Glutamatergic neuron (in vitro differentiated cells): Measurements from ENCODE around the gene TMEM100. TPM values are rescaled to one million over a fixed set of nuclear protein-coding genes. Genes with fewer than 3 reads are reported as not detected.

Experiments
- DNase-seq: peaks from one replicate; pipeline ENCODE4 v3.0.0; 2022
- H3K27ac Mint-ChIP-seq: one replicate; pipeline ENCODE4 v1.8.0; 2020; ENCODE audit warnings: mild to moderate bottlenecking, mixed read lengths, inconsistent platforms; ENCODE audit not compliant: unreplicated experiment
- H3K27me3 Mint-ChIP-seq: one replicate; pipeline ENCODE4 v1.8.0; 2020; ENCODE audit warnings: mild to moderate bottlenecking, moderate library complexity, mixed read lengths, inconsistent platforms; ENCODE audit not compliant: unreplicated experiment
- H3K36me3 Mint-ChIP-seq: one replicate; pipeline ENCODE4 v1.8.0; 2020; ENCODE audit warnings: mild to moderate bottlenecking, mixed read lengths, inconsistent platforms; ENCODE audit not compliant: unreplicated experiment
- H3K4me1 Mint-ChIP-seq: one replicate; pipeline ENCODE4 v1.8.0; 2020; ENCODE audit warnings: mild to moderate bottlenecking, low read depth, mixed read lengths, inconsistent platforms; ENCODE audit not compliant: unreplicated experiment
- H3K4me3 Mint-ChIP-seq: one replicate; pipeline ENCODE4 v1.8.0; 2020; ENCODE audit warnings: mild to moderate bottlenecking, mixed read lengths, inconsistent platforms; ENCODE audit not compliant: unreplicated experiment
- H3K9me3 Mint-ChIP-seq: one replicate; pipeline ENCODE4 v1.8.0; 2020; ENCODE audit warnings: mild to moderate bottlenecking, moderate library complexity, mixed read lengths, inconsistent platforms; ENCODE audit not compliant: unreplicated experiment
- total RNA-seq: library from RNA; stranded (reverse); fragmentation: NEBNext Ultra II Directional; extraction: Animal tissue kit (Norgen Biotek cat#: 25700); gene quantifications from one replicate; pipeline ENCODE4 v1.2.1, GENCODE V29; 2021; ENCODE audit not compliant: unreplicated experiment
- TF ChIP-seq, protein P1 (sequence below): fragments of 200-600 bp; sonication (generic); IDR thresholded peaks from one replicate; pipeline ENCODE4 v1.5.0; 2021; ENCODE audit not compliant: partially characterized antibody, unreplicated experiment

The TMEM100 gene
- total RNA-seq, 1 donor from 2014 or later: 1.4 TPM

DNA sequence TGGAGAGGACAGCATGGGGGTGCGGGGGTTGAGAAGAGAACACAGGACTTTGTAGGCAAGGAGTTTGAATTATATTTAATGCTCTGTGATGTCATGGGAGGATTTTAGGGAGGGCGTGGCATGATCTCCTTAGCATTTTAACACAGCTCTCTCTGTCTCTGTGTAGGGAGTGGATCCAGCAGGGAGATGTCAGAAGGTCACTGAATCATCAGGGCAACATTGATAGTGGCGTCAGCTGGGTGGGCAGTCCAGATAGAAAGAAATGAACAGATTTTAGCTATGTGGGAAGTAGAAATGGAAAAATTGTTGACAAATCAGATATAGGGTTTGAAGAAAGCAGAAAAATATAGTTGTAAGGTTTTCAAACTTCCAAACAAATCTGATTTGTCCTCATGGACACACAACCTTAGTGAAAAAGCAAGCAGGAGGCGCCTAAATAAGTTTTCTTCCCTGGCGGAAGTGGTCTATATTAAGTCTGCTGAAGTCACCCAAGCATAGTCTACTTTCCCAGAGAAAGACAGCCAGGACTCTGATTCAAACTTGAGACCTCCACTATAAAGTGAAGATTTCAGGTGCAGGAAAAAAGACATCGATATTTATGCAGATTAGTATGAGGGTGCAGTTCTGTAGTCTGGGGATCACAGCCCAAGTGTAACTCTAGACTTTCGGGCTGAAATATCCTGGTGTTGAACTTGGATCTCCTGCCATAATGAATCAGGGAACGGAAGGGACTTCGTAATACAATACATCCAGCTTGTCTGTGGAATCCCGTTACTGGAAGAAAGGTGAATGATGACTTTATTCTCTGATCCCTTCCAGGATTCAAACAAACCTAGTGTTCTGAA lies 18.1 kb upstream of the TMEM100 start:
- Mint-ChIP-seq H3K36me3 (no peaks in the 10 kb centered on the region), H3K27ac (no peak overlapping the region), H3K9me3 (peaks cover 3% of the 10 kb centered on the region), H3K4me3 (no peak overlapping the region), H3K27me3 (no peaks in the 10 kb centered on the region), H3K4me1 (no peaks in the 10 kb centered on the region)
- no peak for DNase-seq
- TF ChIP-seq, protein P1, sequence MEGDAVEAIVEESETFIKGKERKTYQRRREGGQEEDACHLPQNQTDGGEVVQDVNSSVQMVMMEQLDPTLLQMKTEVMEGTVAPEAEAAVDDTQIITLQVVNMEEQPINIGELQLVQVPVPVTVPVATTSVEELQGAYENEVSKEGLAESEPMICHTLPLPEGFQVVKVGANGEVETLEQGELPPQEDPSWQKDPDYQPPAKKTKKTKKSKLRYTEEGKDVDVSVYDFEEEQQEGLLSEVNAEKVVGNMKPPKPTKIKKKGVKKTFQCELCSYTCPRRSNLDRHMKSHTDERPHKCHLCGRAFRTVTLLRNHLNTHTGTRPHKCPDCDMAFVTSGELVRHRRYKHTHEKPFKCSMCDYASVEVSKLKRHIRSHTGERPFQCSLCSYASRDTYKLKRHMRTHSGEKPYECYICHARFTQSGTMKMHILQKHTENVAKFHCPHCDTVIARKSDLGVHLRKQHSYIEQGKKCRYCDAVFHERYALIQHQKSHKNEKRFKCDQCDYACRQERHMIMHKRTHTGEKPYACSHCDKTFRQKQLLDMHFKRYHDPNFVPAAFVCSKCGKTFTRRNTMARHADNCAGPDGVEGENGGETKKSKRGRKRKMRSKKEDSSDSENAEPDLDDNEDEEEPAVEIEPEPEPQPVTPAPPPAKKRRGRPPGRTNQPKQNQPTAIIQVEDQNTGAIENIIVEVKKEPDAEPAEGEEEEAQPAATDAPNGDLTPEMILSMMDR: no peak

DNA sequence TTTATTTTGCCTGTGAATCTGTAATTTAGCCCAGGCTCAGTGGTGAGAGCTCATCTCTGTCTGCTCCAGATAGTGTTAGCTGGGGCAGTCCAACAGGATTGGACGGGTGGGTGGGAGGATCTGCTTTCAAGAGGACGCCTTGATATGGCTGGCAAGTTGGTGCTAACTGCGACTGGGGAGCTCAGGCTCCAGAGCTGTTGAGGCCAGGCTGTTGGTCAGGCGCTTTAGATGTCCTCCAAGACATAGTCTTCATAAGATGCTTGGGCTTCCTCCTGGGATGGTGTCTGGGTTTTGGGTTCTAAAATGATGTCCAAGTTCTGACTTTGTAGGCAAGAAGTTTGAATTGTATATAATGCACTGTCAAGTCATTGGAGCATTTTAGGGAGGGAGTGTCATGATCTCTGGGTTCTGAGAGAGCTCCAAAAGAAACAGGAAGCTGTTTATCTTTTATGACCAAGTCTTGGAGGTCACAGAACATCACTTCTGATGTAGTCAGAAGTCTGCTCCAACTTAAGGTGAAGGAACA lies 15.4 kb upstream of the TMEM100 start:
- no peak overlapping the region for H3K4me3 Mint-ChIP-seq
- no peak overlapping the region for H3K27ac Mint-ChIP-seq
- peaks cover 14% of the 10 kb centered on the region for H3K4me1 Mint-ChIP-seq
- TF ChIP-seq, protein P1: no peak
- peaks cover 3% of the 10 kb centered on the region for H3K9me3 Mint-ChIP-seq
- no peak for DNase-seq
- peaks cover 2% of the 10 kb centered on the region for H3K27me3 Mint-ChIP-seq
- H3K36me3 Mint-ChIP-seq: no peaks in the 10 kb centered on the region

DNA sequence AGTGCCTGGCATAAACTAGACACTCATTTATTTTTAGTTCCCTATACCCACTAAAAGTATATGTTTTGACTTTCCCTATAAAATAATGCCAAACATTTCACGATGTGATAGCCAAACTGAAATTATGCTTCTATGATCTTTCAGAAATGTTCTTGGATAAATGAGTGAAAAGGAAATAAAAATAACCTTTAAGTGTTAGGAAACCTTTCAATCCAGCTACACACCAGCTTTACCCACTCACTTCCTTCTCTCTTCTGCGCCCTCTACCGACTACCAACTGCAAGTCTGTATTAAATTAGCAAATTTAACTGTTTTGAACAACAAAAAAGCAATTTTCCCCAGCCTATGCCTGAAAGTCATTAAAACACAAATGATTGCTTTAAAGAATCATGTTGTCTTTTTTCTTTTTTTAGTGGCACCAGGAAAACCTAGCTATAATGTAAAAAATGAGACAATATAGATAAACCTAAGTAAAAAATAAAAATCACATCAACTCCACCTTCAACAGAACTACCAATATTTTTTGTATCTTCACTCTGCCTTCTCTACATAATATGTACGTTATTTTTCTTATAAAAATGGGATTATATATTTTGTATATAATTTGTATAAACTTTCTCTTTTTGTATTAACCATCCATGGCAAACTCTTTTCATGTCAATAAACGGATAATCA lies 13.2 kb upstream of the TMEM100 start:
- DNase-seq: no peak
- Mint-ChIP-seq H3K4me1 (peaks cover 32% of the 10 kb centered on the region), H3K27ac (no peak overlapping the region)

DNA sequence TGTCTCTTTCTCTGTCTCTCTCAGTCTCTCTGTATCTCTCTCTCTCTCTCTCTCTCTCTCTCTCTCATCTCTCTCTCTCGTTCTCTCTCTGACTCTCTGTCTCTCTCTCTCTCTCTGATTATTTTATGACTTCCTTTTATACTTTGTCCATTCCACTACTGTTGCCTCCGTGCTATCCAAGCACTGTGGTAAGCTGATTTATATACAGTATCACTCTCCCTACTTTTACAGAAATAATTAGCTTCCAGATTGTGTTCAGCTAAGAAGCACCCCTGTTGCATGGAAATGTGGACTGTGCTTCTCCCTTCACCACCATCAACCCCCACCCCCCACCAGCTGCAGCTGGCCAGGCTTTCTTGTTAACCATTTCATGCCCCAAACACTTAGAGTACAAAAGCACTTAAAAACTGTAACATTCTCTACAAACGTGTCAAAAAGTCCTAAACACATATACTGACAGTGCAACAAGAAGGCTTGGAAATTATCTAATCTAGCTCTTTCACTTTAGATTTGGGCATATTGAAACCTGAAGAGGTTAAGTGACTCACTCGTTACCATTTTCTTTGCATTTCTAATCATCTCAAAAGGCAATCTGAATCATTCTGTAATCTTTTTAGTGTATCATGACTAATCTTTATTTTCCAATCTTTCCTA lies 11.6 kb upstream of the TMEM100 start:
- Mint-ChIP-seq H3K36me3 (no peaks in the 10 kb centered on the region), H3K9me3 (peaks cover 1% of the 10 kb centered on the region), H3K27me3 (peaks cover 2% of the 10 kb centered on the region), H3K27ac (peak overlapping the region; percentile 69), H3K4me3 (peak overlapping the region; percentile 64), H3K4me1 (peaks cover 32% of the 10 kb centered on the region)
- DNase-seq: peak; percentile 52
- TF ChIP-seq, protein P1: no peak

More for the DNA sequence above, 13.2 kb upstream of the TMEM100 start:
- peaks cover 2% of the 10 kb centered on the region for H3K27me3 Mint-ChIP-seq
- no peaks in the 10 kb centered on the region for H3K36me3 Mint-ChIP-seq
- no peak overlapping the region for H3K4me3 Mint-ChIP-seq
- H3K9me3 Mint-ChIP-seq: peaks cover 1% of the 10 kb centered on the region
- TF ChIP-seq, protein P1: peak; percentile 71
